ENCODE data around the gene CDC42EP1.
"Not testable (repeated sequence)": the region's sequence is repeated elsewhere in the genome, so short reads cannot be mapped to it uniquely, and the experiment has no call there.

Gene CDC42EP1

DNA sequence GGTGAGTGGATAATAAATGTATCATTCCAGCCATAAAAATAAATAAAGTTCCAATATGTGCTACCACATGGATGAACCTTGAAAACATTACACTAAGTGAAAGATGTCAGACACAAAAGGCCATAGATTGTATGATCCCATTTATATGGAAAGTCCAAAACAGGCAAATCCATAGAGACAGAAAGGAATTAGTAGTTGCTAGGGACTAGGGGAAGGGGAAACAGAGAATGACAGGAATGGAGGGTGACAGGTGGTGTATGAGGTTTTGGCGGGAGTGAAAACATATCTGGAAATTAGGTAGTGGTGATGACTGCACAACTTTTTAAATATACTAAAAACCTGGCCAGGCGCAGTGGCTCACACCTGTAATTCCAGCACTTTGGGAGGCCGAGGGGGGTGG lies 25.8 kb upstream of the CDC42EP1 start:
- DNase-seq (ENCODE audit: low read depth) = no peak

DNA sequence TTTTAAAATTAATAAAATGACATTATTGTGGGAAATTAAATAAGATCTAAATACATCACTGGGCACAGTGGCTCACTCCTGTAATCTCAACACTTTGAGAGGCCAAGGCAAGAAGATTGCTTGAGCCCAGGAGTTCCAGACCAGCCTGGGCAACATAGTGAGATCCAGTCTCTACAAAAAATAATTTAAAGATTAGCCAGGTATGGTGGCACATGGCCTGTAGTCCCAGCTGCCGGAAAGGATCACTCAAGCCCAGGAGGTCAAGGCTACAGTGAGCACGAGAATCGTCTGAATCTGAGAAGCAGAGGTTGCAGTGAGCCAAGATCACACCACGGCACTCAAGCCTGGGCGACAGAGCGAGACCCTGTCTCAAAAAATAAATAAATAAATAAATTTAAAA lies 25.1 kb upstream of the CDC42EP1 start:
- no peak for DNase-seq (ENCODE audit: low read depth)

DNA sequence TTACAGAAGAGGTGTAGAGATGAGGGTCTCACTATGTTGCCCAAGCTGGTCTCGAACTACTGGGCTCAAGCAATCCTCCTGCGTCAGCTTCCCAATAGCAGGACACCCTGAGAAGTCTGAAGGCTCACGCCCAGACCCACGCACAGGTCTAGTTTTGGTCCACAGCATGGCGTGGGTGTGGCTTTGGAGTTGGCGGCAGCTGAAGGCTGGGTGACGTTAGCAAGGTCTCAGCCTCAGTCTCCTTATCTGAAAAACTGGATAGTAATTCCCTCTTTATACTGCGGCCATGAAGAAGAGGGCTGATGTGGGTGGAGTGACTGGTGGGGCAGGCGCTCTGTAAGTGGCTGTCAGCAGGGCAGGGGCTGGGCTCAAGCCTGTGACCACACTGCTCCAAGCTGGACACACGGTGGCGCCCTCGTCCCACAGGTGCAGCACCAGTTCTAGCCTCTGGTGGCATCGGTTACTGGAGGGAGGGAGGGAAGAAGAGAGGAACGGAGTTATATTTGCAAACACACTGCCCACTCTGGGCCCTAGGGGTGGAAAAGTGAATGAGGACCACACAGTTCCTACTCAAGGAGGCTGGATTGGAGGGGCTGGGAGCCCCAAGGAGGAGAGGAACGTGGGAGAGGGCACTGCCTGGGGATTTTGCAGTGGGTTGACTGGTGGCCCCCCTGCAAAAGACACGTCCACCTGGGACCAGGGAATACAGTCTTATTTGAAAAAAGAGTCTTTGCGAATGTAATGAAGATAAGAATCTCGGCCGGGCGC lies 21.5 kb upstream of the CDC42EP1 start:
- DNase-seq (ENCODE audit: low read depth) = peak; percentile 79

DNA sequence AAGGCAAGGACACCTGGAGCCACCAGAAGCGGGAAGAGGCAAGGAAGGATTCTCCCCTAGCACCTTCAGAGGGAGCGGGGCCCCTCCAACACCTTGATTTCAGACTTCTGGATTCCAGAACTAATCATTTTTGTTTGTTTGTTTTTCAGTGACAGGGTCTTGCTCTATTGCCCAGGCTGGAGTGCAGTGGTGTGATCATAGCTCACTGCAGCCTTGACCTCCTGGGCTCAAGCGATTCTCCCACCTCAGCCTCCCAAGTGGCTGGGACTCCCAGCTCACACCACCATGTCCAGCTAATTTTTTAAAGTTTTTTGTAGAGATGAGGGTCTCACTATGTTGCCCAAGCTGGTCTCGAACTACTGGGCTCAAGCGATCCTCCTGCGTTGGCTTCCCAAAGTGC lies 20.5 kb upstream of the CDC42EP1 start:
- DNase-seq (ENCODE audit: low read depth) = not testable (repeated sequence)

DNA sequence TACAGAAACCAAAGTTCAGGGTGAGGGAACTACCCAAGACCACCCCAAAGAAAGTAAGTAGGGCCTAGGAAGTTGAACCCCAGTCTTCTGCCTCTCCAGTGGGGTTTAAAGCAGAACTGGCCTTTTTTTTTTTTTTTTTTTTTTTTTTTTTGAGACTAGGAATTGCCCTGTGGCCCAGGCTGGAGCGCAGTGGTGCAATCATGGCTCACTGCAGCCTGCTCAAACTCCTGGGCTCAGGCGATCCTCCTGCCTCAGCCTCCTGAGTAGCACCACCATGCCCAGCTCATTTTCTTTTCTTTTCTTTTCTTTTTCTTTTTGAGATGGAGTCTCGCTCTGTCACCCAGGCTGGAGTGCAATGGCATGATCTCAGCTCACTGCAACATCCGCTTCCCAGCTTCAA lies 17.9 kb upstream of the CDC42EP1 start:
- not testable (repeated sequence) for DNase-seq (ENCODE audit: low read depth)

DNA sequence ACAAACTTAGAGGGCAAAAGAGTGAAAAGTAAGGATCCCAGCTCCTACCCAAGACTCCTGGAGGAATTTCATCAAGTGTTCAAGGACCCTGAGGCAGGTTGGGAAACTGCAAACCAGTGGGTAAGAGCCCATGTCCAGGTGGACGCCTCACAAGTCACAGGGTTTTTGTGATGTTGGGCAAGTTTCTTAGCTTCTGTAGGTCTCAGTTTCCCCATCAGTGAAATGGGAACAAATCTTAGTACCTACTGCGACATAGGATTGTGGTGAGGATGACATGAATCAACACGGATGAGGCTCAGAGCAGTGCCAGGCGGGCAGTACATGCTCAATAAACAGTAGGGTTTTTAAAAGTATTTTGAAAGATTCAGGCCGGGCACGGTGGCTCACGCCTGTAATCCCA lies 17.3 kb upstream of the CDC42EP1 start:
- no peak for DNase-seq (ENCODE audit: low read depth)

DNA sequence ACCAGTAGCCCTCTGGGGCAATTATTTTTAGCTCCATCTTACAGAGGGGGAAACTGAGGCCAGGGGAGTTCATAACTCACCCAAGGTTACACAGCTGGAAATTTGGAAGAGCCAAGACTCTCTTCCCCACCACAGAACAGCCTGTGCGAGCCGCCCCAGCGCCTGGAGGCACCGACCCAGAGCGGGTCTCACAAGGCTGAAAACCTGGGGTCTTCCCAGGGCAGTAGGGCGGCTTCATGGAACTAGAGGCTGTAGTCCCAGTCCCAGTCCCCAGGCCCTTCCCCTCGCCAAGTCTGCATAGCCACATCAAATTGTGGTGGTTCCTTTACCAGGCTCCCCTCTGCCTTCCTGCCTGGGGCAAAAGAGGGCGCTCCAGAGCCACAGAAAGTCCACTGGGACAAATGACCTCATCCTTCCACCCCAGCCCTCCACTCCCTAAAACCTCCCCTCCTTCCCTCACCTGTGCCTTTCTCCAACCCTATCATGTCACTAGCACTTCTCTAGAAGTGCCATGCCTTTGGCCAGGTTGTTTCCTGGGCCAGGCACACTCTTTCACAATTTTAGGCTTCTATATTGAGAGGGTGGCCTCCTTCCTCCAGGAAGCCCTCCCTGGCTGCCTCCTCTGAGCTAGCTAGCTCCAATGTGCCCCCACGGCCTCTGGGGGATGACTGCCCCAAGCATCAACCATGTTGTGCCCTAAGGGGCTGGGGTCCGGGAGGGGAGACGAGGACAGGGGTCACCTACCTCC lies 15.2 kb upstream of the CDC42EP1 start:
- DNase-seq (ENCODE audit: low read depth) = peak; percentile 14

DNA sequence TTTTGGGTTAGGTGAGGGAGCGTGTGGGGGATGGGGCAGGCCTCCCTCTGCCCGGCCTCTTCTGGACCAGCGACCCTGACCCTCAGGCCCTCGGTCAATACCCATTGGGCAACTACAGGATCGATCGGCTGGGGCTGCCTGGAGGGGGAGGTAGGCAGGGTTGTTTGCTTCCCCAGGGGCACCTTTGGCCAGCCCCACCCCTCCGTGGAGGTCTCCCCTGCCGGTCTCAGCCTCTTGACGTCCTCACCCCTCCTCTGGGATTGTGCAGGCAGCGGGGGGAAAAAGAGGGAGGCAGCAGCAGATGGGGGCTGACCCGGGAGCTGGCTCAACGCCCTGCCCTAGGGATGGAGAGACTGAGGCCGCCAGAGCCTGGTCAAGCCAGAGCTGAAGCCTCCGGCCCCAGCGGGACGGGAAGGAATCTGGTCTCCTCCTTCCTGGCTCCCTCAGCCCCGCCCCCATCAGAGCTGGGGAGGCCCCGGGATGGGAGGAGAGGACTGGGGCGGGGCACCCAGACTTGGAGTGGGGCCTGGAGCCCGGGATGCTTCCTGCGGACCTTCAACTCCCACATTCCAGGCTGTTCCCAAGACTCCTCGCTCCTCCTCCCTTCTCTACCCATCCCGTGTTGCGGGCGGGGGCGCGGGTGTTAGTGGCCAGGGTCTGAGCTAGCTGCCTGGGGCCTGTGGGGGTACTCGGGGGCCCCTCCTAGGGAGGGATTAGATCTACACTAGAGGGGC lies 14.4 kb upstream of the CDC42EP1 start:
- DNase-seq (ENCODE audit: low read depth) = no peak

DNA sequence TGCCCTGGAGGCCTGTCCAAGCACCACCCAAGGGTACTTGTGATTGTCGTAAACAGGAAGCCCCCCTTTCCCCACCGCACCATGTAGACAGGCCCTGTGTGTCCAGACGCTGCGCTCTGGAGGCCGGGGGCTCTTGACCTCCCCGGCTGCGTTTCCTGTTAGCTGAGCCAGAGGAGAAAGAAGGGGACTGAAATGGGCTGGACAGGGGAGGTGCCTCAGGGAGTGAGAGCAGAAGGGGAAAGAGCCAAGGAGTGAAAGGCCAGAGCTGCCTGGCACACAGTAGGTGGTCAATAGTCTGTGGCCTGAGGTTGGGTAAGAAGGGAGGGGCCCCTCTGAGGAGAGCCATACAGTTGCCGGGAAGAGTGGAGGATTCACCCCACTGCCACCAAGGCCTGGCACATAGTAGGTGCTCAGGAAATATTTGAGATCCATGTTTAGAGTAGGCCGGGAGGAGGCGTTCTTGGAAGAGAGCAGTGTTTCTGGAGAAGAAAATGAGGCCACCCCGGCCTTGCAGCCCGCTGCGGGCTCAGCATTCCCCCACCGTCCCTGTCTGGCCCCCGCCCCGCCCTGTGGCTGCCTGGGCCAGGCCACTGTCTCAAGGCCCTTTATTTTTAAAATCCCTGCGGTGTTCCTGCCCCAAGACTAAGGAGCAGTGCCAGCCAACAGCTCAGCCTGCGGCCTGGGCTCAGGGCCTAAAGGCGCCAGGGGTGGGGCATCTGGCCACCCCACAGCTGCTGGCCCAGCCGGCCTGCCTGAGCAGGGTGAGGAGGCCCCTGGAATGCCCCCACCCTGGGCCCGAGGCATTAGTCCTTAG lies 13.6 kb upstream of the CDC42EP1 start:
- no peak for DNase-seq (ENCODE audit: low read depth)

DNA sequence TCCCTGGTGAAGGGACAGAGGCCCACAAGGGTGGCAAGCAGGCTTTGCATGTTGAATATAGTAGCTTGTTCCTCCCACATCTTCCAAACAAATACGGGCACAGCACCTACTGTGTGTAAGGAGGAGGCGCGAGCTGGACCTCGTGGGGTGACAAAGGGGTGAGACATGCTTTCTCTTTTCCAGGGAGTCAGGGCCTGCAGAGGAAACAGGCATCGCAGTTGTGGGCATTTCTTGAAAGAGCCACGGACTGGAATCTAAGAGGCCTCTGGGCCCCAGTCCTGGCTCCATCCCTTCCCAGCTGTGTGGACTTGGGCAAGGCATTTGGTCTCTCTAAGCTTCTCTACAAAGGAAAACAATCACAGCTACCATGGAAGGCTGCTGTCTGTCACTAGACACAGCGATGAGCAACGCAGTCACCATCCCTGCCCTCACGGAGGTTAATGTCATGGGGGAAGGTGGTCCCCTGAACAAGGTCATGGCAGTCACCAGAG lies 13.0 kb upstream of the CDC42EP1 start:
- no peak for DNase-seq (ENCODE audit: low read depth)

DNA sequence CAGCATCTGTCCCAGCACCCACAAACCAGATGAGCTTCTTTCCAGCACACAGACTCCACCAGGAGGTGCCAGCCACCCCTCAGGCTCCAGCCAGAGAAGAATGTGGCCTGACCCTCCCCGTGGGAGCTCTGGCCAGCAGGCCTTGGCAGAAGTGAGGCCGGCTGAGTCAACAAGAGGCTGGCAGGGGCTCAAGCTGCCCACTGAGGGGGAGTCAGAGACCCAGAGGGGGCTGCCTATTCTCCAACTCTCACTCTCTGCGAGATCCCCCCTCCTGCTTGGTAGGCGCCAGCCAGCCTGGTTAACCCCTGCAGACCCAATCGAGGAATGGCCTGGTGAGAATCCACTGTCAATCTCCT lies 10.6 kb upstream of the CDC42EP1 start:
- DNase-seq (ENCODE audit: low read depth) = no peak

DNA sequence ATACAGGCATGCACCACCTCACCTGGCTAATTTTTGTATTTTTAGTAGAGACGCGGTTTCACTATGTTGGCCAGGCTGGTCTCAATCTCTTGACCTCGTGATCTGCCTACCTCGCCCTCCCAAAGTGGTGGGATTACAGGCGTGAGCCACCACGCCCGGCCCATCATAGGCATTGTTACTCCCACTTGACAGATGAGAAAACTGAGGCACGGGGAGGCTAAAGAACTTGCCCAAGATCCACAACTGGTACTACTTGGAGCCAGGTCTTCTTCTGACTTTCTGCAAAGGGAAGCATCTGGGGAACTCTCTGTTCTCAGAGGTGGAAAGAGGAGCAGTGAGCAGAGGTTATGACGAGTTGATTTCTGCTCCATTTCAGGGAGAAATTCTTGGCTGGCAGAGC lies 9.4 kb upstream of the CDC42EP1 start:
- not testable (repeated sequence) for DNase-seq (ENCODE audit: low read depth)

DNA sequence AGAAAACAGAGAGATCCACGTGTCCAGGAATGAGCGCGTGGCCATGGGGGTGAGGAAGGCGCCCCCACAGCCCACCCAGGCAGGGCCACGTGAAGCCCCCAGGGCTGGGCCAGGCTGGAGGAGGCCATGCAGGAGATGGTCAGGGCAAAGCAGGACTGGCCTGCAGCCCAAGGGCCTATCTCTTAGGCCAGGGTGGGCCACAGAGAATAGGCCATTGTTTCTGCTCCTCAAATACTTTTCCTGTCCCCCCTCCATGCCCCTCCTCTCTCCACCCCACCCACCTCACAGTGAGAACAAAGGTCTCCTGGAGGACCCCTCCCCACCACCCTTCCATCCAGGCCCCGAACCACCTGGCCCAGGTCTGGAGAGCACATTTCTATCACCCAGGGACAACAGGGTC lies 8.3 kb upstream of the CDC42EP1 start:
- DNase-seq (ENCODE audit: low read depth) = no peak

DNA sequence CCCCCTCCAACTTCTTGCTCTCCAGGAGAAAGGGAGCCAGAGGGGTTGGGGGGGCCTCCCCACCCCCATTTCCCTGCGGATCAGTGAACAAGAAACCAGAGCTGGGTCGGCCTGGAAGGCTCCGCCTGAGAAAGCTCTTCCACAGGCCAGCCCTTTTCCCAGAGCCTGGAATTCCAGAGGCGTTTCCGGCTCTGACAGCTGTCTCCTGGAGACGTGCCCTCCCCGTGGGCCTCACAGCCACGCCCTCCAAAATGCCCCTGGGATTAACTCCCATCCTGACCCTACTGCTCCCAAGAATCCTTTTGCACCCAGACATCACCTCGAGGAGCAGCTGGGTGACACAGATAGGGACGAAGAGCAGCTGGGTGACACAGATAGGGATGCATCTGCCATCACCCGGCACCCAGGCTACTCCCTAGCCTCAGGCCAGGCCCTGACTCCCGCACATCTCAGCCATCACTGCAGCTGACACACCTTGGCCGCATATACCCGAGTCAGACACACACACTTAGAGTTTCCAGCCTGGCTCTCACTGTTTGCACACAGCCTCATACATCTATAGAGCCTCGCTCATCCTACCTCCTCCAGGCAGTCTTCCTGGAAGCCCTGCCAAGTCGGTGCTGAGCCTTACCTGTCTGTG lies 7.6 kb upstream of the CDC42EP1 start:
- DNase-seq (ENCODE audit: low read depth) = no peak

DNA sequence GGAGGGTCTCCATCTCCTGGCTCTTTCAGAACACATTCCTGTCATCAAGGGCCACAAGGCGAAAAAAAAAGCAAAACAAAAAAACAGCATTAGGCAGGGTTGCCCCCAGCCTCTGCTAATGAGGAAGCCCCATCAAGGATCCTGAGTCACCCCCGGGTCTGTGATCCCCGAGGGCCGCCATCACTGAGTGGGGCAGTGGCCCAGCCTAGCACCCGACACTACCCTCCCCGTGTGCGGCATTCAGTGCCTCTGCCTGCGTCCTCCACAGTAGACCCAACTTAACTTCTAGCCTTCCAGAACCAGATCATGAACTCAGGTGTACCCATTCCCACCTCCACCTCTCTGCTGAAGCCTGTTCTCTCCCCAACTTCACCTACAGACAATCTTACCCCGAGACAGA lies 6.6 kb upstream of the CDC42EP1 start:
- no peak for DNase-seq (ENCODE audit: low read depth)

DNA sequence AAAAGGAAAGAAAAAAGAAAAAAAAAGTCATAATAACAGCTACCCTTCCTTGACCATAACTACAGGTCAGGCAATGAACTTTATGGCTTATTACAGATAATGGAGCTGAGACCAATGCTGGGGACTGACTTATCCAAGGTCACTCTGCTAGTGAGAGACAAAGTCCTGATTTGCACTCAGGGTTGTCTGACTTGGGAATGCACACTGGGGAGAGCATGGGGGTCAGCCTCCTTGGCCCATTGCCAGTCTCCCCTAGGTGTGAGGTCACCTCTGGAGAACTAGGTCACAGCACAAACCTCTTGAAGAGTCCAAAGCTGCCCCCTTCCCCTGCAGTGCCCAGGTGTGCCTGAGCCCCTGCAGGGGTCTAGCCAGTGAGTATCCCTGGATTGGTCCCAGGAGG lies 5.3 kb upstream of the CDC42EP1 start:
- DNase-seq (ENCODE audit: low read depth) = no peak

DNA sequence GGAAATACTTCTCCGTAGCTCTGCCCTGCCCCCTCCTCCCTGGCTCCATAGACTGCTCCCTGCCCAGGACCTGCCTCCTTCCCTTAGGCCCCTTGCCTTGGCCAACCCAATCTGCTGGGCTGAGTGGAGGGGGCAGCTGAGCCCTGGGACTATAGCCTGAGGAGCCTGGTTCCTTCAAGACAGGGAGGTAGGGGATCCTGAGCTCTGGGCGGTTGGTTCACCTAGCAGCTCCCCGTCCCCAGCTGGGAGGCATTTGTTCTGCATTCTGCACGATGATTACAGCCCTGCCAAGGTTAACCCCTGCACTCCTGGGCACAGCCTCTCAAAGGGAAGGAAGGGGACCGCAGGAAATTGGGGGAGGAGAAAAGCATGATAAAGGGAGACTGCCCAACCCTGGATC lies 3.6 kb upstream of the CDC42EP1 start:
- DNase-seq (ENCODE audit: low read depth) = no peak

DNA sequence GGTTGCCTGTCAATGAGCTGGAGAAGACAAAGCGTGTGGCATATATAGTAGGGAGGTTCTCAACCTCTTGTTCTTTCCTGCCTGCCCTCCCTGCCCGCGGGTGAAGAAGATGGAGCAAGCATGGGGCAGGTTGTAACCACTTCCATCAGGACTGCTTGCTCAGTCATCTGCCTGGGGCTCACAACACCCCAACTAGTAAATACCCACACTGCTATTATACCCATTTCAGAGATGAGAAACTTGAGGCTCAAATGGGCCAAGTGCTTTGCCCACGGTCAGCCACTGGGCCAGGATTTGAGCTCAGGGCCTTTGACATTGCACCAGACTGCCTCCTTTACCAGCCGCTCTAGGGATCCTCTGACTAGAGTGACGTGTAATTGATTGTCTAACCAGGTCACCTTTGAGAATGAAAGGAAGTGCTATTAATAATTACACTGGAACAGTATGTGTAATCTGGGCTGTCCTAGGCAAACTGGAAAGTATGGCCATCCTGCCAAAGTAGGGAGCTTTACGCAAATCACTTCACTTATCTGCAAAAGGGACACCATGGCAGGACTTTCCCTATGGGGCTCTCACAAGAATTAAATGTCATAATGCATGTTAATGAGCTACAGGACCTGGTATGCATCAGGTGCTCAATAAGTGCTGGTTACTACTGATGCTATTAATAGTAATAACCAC lies 2.8 kb upstream of the CDC42EP1 start:
- DNase-seq (ENCODE audit: low read depth) = no peak

DNA sequence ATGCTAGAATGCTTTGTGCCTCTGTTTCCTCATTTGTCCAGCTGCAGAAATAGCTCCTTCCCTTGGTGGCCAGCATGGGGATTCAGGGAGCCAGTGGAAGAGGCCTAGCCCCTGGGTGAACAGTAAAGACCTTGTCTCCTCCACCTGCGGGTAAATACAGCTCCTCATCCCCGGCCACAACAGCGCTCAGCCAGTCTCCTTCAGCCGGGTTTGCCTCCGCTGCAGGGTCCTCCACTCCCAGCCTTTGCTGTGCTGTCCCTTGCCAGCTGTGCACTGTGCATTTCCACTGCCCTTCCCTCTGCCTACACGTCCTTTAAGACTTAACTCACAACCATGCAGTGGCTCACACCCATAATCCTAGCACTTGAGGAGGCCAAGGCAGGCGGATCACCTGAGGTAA lies 1.5 kb upstream of the CDC42EP1 start:
- DNase-seq (ENCODE audit: low read depth) = no peak

DNA sequence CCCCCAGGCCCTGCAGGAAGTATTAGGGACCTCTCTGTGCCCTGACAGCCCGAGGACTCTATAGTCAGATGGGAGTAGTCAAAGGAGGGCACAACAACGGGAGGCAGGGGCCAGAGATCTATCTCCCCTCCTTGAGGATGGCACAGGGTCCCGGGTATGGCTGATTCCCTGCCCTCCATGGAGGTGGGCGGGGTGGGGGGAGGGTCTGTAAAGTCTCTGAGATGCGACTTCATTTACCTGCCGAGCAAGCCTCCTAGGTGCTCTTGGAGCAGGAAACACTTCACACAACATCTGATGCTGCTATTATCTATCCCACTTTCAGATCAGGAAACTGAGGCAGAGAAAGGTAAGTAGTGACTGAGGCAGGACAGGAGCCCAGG lies 769 bp upstream of the CDC42EP1 start:
- no peak for DNase-seq (ENCODE audit: low read depth)

DNA sequence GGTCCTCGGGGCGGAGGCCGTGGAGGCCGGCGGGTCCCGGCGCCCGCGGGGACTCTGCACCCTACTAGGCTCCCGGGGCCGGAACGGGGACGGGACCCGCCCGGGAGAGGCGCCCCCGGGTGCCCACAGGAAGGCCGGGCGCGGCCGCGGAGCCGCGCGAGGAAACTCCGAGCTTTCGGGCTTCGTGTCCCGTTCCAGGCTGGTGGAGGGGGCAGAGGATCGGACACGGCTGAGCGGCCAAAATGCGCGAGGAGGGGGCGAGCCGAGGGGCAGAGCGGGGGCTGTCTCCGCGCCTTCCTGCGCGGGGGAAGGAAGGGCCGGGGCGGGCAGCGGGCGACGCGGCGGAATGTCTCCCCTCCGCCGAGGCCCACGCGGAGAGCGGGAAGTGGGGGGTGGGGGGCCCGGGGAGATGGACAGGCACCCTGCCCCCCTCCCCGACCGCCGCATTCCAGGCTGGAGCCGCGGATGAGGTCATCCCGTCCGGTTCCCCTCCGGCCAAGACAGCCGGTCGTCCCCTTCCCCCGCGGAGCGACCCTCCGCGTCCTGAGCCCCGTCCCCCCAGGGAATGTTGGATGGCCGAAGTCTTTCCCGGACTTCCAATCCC lies 430 bp downstream of the CDC42EP1 start:
- no peak for DNase-seq (ENCODE audit: low read depth)
